ENCODE data around the gene CAPNS2.

CAPNS2 gene

GRCh38 chr16:55563797-55564196 is 2.7 kb upstream of the CAPNS2 start:
- no peak overlapping the region for H3K4me3 ChIP-seq (replicated peaks; ENCODE audit: low read depth, low read length)
- DNase-seq (ENCODE audit: low read depth) = peak; percentile 31
- TF ChIP-seq CTCF (IDR thresholded peaks at IDR 0.05; ENCODE audit: low read length, missing control alignments) = no peak

GRCh38 chr16:55565086-55565485 is 1.4 kb upstream of the CAPNS2 start:
- H3K4me3 ChIP-seq (replicated peaks; ENCODE audit: low read depth, low read length) = no peak overlapping the region
- no peak for TF ChIP-seq CTCF (IDR thresholded peaks at IDR 0.05; ENCODE audit: low read length, missing control alignments)
- DNase-seq (ENCODE audit: low read depth) = no peak

GRCh38 chr16:55567382-55567781 is 898 bp downstream of the CAPNS2 start:
- DNase-seq (ENCODE audit: low read depth) = peak; percentile 88
- TF ChIP-seq CTCF (IDR thresholded peaks at IDR 0.05; ENCODE audit: low read length, missing control alignments) = no peak
- no peak overlapping the region for H3K4me3 ChIP-seq (replicated peaks; ENCODE audit: low read depth, low read length)

- TF ChIP-seq CTCF (IDR thresholded peaks at IDR 0.05; ENCODE audit: low read length, missing control alignments) = no peak
- no peak overlapping the region for H3K4me3 ChIP-seq (replicated peaks; ENCODE audit: low read depth, low read length)
Measured at GRCh38 chr16:55568207-55568606, 1.7 kb downstream of the CAPNS2 start.

GRCh38 chr16:55569025-55569424 is 2.5 kb downstream of the CAPNS2 start:
- no peak for TF ChIP-seq CTCF (IDR thresholded peaks at IDR 0.05; ENCODE audit: low read length, missing control alignments)
- DNase-seq (ENCODE audit: low read depth) = peak; percentile 64
- no peak overlapping the region for H3K4me3 ChIP-seq (replicated peaks; ENCODE audit: low read depth, low read length)

More at GRCh38 chr16:55568207-55568606, 1.7 kb downstream of the CAPNS2 start:
- DNase-seq (ENCODE audit: low read depth) = no peak

- no peak for TF ChIP-seq CTCF (IDR thresholded peaks at IDR 0.05; ENCODE audit: low read length, missing control alignments)
- H3K4me3 ChIP-seq (replicated peaks; ENCODE audit: low read depth, low read length) = no peak overlapping the region
- no peak for DNase-seq (ENCODE audit: low read depth)
Measured at GRCh38 chr16:55570159-55570558, 3.7 kb downstream of the CAPNS2 start.

- no peak overlapping the region for H3K4me3 ChIP-seq (replicated peaks; ENCODE audit: low read depth, low read length)
- DNase-seq (ENCODE audit: low read depth) = no peak
- no peak for TF ChIP-seq CTCF (IDR thresholded peaks at IDR 0.05; ENCODE audit: low read length, missing control alignments)
Measured at GRCh38 chr16:55571191-55571897, 4.9 kb downstream of the CAPNS2 start.
